ENCODE data around the gene CRYAA. TPM values are rescaled to one million over a fixed set of nuclear protein-coding genes. Genes with fewer than 3 reads are reported as not detected.

The CRYAA gene
- polyA plus RNA-seq, 2 donors: not detected

DNA sequence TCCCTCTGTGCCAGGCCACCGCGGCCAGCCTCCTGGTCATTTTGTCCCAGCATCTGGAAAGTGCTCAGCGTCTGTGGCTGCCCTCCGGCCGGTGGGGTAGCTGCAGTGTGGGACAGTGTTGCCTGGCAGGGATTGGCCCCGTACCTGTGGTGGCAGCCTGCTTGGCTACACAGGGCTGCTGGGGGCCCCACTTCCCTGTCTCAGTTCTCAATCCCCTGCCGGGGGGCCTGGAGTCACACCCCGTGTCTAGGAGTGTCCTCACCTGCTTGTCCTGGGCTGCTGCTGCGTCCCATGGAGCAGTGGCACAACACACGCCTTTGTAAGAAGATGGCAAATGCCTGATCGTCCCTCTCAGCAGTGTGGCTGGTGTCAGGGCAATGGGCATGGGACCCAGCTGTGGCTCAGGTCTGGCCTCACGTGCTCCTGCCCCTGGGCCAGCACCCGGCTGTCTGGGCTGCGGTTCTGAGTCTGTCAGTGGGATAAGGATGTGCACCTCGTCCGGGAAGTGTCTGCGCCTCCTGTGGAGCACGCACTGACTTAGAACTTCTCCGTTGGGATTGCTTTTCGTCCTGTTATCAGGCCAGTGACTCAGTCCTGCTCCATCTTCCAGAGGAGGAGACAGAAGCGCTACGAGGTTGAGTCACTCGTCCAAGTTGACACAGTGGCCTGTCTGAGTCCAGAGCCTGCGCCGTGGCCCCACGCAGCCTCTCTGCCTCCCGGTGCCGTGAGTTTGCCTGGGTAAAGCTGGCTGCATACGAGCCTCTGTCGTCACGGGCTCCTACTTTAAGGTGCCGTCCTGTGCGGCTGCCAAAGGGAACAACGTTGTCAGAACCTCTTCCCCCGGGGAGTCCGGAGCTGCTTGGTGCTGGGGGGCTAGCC lies 41.0 kb downstream of the CRYAA start:
- no peaks in the 10 kb centered on the region for H3K9me3 ChIP-seq (ENCODE audit: control insufficient read depth in 2 of 2, insufficient read depth in 1 of 2, low read depth in 1 of 2, low read length in 1 of 2)
- no peaks in the 10 kb centered on the region for H3K36me3 ChIP-seq (ENCODE audit: control insufficient read depth in 2 of 2, insufficient read depth in 2 of 2, low read length in 1 of 2)
- H3K4me3 ChIP-seq (ENCODE audit: low read depth in 1 of 2, low read length in 2 of 2): no peak overlapping the region
- peaks cover 0 to 7% of the 10 kb centered on the region in 2 donors for H3K4me1 ChIP-seq (ENCODE audit: control insufficient read depth in 2 of 2, insufficient read depth in 2 of 2, low read length in 1 of 2)
- H3K27me3 ChIP-seq (ENCODE audit: control insufficient read depth in 1 of 2, insufficient read depth in 2 of 2, low read length in 2 of 2): no peaks in the 10 kb centered on the region
- no peak overlapping the region for H3K27ac ChIP-seq (ENCODE audit: low read depth in 2 of 2, low read length in 1 of 2)
- 88 to 89% methylated on average over 36 of the region's 36 CpGs for WGBS, 2 donors

DNA sequence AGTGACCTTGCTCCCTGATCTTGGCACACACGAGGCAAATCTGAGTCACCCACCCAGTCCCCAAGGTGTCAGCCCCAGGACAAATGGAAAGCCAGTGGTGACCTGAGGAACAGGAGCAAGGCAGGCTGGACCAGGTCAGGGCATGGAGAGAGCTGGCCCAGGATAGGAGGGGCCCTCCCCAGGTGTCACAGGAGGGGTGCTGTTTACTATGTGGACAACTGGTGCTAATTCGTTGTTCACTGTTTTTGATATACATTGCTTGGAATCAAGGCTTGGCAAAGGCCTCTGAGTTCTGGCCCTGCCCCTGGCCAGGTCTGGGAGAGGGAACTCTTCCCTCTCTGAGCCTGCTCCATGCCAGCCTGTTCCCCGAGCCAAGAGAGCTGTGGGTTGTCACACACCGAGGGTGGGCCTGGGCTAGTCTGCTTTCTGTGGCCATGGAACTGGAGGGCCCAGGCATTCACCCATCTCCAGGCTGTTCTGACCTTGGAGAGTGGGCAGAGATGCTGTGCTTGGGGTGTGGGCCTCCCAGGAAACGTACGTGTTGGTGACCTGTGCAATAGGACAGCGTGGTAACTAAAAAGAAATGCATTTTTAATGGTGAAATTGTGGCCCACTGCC lies 41.8 kb downstream of the CRYAA start:
- WGBS, 2 donors: 60 to 62% methylated on average over 7 of the region's 7 CpGs
- Histone ChIP-seq H3K27ac (ENCODE audit: low read depth in 2 of 2, low read length in 1 of 2) (no peak overlapping the region), H3K27me3 (ENCODE audit: control insufficient read depth in 1 of 2, insufficient read depth in 2 of 2, low read length in 2 of 2) (no peaks in the 10 kb centered on the region)

DNA sequence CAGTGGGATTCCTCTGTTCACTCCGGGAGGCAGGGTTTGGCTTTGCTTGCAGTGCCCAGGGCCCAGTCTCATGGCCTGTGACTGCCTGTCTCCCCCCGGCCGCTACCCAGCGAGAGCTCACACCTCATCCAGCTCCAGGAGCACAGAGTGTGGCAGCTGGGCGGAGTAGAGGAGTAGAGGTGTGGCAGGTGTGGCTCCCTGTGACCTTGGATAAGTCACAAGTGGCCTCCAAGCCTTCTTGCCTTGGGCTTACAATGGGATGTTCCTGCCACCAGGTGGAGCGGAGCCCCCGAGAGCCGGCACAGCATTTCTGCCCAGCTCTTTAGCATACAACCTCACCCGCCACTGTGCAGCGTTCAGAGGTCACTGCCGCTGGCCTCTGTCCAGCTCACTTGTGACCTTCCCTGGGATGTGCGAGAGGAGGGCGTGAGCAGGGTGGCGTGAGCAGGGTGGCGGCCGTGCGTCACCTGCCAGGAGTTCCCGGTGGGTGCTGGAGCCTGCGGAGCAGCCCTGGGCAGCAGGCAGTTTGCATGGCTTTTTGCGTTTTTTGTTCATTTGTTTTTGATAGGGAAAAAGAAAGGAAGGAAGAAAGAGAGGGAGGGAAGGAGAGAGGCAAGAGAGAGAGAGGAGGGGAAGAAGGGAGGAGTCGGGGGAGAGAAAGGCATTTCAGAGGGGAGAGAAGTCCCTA lies 42.4 kb downstream of the CRYAA start:
- Histone ChIP-seq H3K27ac (ENCODE audit: low read depth in 2 of 2, low read length in 1 of 2) (no peak overlapping the region), H3K4me3 (ENCODE audit: low read depth in 1 of 2, low read length in 2 of 2) (no peak overlapping the region), H3K4me1 (ENCODE audit: control insufficient read depth in 2 of 2, insufficient read depth in 2 of 2, low read length in 1 of 2) (peaks cover 0 to 7% of the 10 kb centered on the region in 2 donors), H3K27me3 (ENCODE audit: control insufficient read depth in 1 of 2, insufficient read depth in 2 of 2, low read length in 2 of 2) (no peaks in the 10 kb centered on the region), H3K36me3 (ENCODE audit: control insufficient read depth in 2 of 2, insufficient read depth in 2 of 2, low read length in 1 of 2) (no peaks in the 10 kb centered on the region), H3K9me3 (ENCODE audit: control insufficient read depth in 2 of 2, insufficient read depth in 1 of 2, low read depth in 1 of 2, low read length in 1 of 2) (no peaks in the 10 kb centered on the region)
- WGBS, 2 donors: 37 to 48% methylated on average over 21 of the region's 21 CpGs

More for the DNA sequence above, 41.8 kb downstream of the CRYAA start:
- Histone ChIP-seq H3K4me3 (ENCODE audit: low read depth in 1 of 2, low read length in 2 of 2) (no peak overlapping the region), H3K4me1 (ENCODE audit: control insufficient read depth in 2 of 2, insufficient read depth in 2 of 2, low read length in 1 of 2) (peaks cover 0 to 7% of the 10 kb centered on the region in 2 donors), H3K36me3 (ENCODE audit: control insufficient read depth in 2 of 2, insufficient read depth in 2 of 2, low read length in 1 of 2) (no peaks in the 10 kb centered on the region), H3K9me3 (ENCODE audit: control insufficient read depth in 2 of 2, insufficient read depth in 1 of 2, low read depth in 1 of 2, low read length in 1 of 2) (no peaks in the 10 kb centered on the region)

DNA sequence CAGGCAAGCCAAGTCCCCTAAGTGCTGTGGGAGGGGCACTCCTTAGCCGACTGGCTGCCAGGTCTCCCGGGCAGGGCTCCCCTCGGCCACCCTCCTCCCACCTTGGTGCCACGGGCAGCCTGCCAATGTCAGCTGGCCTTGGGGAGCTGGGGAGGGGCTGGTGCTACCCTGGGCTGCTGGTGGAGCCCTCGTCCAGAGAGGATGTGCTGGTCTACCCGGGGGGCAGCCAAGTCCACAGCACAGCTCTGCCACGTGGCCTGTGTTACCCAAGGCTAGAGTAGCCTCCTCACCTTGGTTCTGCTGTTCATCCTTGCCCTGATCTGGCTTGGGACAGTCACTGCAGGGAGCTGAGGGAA lies 42.9 kb downstream of the CRYAA start:
- H3K27me3 ChIP-seq (ENCODE audit: control insufficient read depth in 1 of 2, insufficient read depth in 2 of 2, low read length in 2 of 2): no peaks in the 10 kb centered on the region
- no peak overlapping the region for H3K27ac ChIP-seq (ENCODE audit: low read depth in 2 of 2, low read length in 1 of 2)
- 39 to 48% methylated on average over 5 to 7 of the region's 7 CpGs for WGBS, 2 donors
- no peak overlapping the region for H3K4me3 ChIP-seq (ENCODE audit: low read depth in 1 of 2, low read length in 2 of 2)
- no peaks in the 10 kb centered on the region for H3K36me3 ChIP-seq (ENCODE audit: control insufficient read depth in 2 of 2, insufficient read depth in 2 of 2, low read length in 1 of 2)
- H3K9me3 ChIP-seq (ENCODE audit: control insufficient read depth in 2 of 2, insufficient read depth in 1 of 2, low read depth in 1 of 2, low read length in 1 of 2): no peaks in the 10 kb centered on the region
- peaks cover 0 to 7% of the 10 kb centered on the region in 2 donors for H3K4me1 ChIP-seq (ENCODE audit: control insufficient read depth in 2 of 2, insufficient read depth in 2 of 2, low read length in 1 of 2)

Other genes starting within 250 kb of the CRYAA start
- gene ERVH48-1, start 243.4 kb upstream of the CRYAA start, polyA plus RNA-seq: under 1 TPM in 1 of 2 donors, not detected in 1; 0.01 TPM
- 1 to 10 TPM; 6.0 to 7.1 TPM for gene PKNOX1, start 194.4 kb upstream of the CRYAA start, polyA plus RNA-seq
- gene CBS, start 93.2 kb upstream of the CRYAA start, polyA plus RNA-seq: 1 to 10 TPM in 1 of 2 donors, under 1 TPM in 1; 0.92 to 2.2 TPM
- gene U2AF1, start 61.4 kb upstream of the CRYAA start, polyA plus RNA-seq: 10 to 100 TPM; 41.5 to 66.1 TPM

Measured in esophagus (tissue), 2 donors.